IPS-18a (cell line): ENCODE measurements around the gene CYP2C8.
A peak's percentile ranks its signal among the peaks of the same experiment; 100 is the strongest.

Experiments
- H3K27ac ChIP-seq: one replicate; pipeline ENCODE4 v1.5.1; 2013; ENCODE audit warnings: low read length
- H3K27me3 ChIP-seq: one replicate; pipeline ENCODE4 v1.6.1; 2013; ENCODE audit warnings: mild to moderate bottlenecking, low read length; ENCODE audit not compliant: control insufficient read depth, insufficient read depth
- H3K36me3 ChIP-seq: one replicate; pipeline ENCODE4 v1.6.1; 2013; ENCODE audit warnings: low read depth, low read length; ENCODE audit not compliant: control insufficient read depth
- H3K4me1 ChIP-seq: one replicate; pipeline ENCODE4 v1.6.1; 2013; ENCODE audit warnings: low read depth, low read length; ENCODE audit not compliant: control insufficient read depth
- H3K4me3 ChIP-seq: one replicate; pipeline ENCODE4 v1.5.1; 2013; ENCODE audit warnings: low read length
- H3K9ac ChIP-seq: one replicate; pipeline ENCODE4 v1.6.1; 2013; ENCODE audit warnings: mild to moderate bottlenecking, low read length, moderate library complexity
- H3K9me3 ChIP-seq: one replicate; pipeline ENCODE4 v1.6.1; 2013; ENCODE audit warnings: low read depth, low read length; ENCODE audit not compliant: control insufficient read depth

CYP2C8 gene

GRCh38 chr10:95039281-95039680 lies 30.0 kb downstream of the CYP2C8 start:
- no peaks in the 10 kb centered on the region for H3K9me3 ChIP-seq
- H3K4me3 ChIP-seq, result no peak overlapping the region

DNA sequence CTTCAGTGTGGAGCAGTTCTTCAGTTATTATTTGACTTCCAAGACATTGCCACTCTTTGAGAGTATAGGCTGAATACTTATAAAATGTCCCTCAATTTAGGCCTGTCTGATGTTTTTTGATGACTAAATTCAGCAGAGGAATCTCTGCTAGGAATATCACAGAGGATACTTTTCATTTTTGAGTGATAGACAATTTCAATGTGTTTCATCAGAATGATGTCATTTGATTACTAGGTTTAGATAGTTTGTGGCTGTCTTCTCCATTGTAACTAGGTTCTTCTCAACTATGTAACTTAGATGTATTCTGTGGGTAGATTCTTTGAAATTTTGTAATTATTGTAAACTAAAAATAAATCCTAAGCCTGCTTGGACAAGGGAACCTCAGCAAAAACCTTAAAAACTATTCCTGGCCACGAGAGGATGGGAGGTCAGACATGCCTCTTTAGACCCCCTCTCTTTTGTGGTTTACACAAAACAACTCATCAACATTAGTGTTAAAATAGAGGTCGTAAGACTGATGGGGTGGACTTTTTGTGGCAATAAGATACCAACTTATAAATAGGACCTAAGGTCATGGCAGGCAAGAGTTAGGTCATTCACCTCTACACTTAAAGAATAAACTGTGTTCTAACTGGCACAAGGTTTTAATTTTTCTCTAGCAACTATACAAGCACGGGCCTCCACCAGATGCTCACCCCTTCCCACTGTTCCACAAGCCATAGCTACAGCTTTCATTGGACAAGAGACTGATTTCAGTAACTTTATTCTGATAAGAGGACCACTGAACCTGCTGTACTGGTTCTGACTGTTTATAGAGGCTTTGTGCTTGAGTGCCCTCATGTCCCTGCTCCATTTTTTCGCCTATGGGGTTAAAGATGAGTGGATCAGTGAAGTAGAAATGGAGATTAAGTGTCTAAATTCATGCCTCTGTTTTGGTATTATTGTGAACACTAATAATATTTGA lies 33.7 kb downstream of the CYP2C8 start:
- Histone ChIP-seq H3K4me1 (no peaks in the 10 kb centered on the region), H3K27ac (no peak overlapping the region)

More at GRCh38 chr10:95039281-95039680, 30.0 kb downstream of the CYP2C8 start:
- H3K27me3 ChIP-seq, result no peaks in the 10 kb centered on the region
- no peak overlapping the region for H3K27ac ChIP-seq
- no peak overlapping the region for H3K9ac ChIP-seq
- no peaks in the 10 kb centered on the region for H3K36me3 ChIP-seq
- no peaks in the 10 kb centered on the region for H3K4me1 ChIP-seq

GRCh38 chr10:95034401-95034800 lies 34.9 kb downstream of the CYP2C8 start:
- Histone ChIP-seq H3K9me3 (no peaks in the 10 kb centered on the region), H3K36me3 (no peaks in the 10 kb centered on the region), H3K4me1 (no peaks in the 10 kb centered on the region), H3K4me3 (no peak overlapping the region), H3K27ac (no peak overlapping the region), H3K9ac (no peak overlapping the region), H3K27me3 (no peaks in the 10 kb centered on the region)

More for the DNA sequence above, 33.7 kb downstream of the CYP2C8 start:
- no peaks in the 10 kb centered on the region for H3K36me3 ChIP-seq
- H3K27me3 ChIP-seq, result no peaks in the 10 kb centered on the region
- H3K9ac ChIP-seq, result no peak overlapping the region
- H3K4me3 ChIP-seq, result no peak overlapping the region
- H3K9me3 ChIP-seq, result no peaks in the 10 kb centered on the region

DNA sequence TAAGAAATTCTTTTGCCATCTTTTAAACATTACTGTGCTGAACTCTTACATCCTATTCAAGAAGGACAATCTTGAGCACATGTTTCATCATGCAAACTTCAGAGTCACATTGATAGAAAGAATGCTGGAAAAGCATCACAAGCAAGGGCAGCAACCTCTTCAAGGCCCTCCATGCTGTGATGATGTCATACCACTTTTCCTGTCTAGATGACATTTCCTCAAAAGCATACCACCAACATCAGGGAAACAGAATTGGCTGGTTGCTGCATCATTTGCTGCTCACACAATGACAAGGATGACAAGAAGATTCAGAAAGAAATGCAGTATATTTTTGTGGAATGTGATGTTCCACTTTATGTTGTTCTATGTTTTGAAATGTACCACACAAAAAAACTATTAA lies 37.6 kb downstream of the CYP2C8 start:
- no peaks in the 10 kb centered on the region for H3K9me3 ChIP-seq
- no peaks in the 10 kb centered on the region for H3K36me3 ChIP-seq
- no peak overlapping the region for H3K27ac ChIP-seq
- no peak overlapping the region for H3K9ac ChIP-seq
- no peak overlapping the region for H3K4me3 ChIP-seq
- no peaks in the 10 kb centered on the region for H3K27me3 ChIP-seq
- no peaks in the 10 kb centered on the region for H3K4me1 ChIP-seq

DNA sequence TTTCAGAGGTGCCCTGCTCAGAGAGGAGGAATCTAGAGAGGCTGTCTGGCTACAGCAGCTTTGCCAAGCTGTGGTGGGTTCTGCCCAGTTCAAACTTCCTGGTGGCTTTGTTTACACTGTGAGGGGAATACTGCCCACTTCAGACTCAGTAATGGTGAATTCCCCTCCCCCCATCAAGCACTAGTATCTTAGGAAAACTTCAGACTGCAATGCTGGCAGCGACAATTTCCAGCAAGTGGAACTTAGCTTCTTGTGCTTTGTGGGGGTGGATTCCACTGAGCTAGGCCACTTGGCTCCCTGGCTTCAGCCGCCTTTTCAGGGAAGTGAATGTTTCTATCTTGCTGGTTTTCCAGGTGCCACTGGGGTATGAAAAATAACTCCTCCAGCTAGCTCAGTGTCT lies 42.8 kb downstream of the CYP2C8 start:
- Histone ChIP-seq H3K9me3 (no peaks in the 10 kb centered on the region), H3K4me1 (no peaks in the 10 kb centered on the region), H3K36me3 (no peaks in the 10 kb centered on the region), H3K9ac (no peak overlapping the region), H3K27ac (no peak overlapping the region), H3K4me3 (no peak overlapping the region), H3K27me3 (no peaks in the 10 kb centered on the region)

DNA sequence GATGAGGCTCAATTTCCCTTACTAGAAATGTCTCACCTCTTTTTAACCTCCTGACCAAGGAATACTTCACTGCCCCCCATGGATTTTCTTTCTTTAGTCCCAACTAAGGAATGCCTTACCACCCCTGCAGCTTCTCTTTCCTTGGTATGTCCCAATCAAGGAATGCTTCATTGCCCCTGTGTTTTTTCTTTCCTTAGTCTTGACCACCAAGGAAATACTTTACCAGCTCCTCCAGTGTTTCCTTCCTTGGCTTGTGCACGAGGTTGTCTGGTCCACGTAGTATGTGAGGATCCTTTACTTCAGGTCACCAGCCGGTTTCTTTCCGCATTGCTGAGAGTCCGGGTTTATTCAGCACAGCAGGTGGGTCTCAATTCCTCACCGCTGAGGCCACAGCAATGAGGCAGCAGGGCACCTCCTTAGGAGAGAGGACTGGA lies 71.5 kb downstream of the CYP2C8 start:
- no peaks in the 10 kb centered on the region for H3K9me3 ChIP-seq
- no peak overlapping the region for H3K27ac ChIP-seq
- H3K9ac ChIP-seq, result no peak overlapping the region
- peak overlapping the region; percentile 4 for H3K4me3 ChIP-seq
- no peaks in the 10 kb centered on the region for H3K36me3 ChIP-seq
- H3K27me3 ChIP-seq, result no peaks in the 10 kb centered on the region
- no peaks in the 10 kb centered on the region for H3K4me1 ChIP-seq

GRCh38 chr10:94992811-94993210 lies 76.5 kb downstream of the CYP2C8 start:
- Histone ChIP-seq H3K9me3 (peaks cover 21% of the 10 kb centered on the region), H3K27ac (no peak overlapping the region), H3K27me3 (no peaks in the 10 kb centered on the region), H3K9ac (no peak overlapping the region), H3K36me3 (no peaks in the 10 kb centered on the region), H3K4me1 (no peaks in the 10 kb centered on the region), H3K4me3 (no peak overlapping the region)

DNA sequence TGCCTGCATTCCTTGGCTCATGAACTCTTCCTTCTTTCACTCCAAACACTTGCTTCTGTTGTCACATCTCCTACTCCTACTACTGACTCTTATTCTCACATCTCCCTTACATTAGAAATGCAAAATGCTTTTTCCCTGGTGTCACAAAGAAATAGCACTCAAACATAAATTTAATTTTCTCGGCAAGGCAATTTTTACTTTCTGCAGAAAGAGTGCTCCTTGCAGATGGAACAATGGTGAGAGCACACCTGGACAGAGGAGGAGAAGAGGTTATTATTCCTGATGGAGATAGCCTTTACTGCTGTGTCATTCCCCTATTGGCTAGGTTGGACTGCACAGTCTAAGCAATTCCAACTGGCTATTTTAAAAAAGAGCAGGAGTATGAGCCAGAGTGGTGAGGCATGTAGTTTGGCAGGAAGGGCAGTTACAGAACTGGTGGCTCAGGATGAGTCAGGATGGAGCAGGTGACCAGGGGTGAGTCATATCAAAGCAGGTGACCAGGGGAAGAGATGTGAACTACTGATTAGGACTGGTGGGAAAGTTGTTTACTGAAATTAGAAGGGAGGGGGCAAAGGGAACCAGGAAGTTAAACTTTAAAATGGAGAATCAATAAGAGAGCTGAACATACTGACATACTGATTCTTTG lies 77.9 kb downstream of the CYP2C8 start:
- peaks cover 21% of the 10 kb centered on the region for H3K9me3 ChIP-seq
- no peaks in the 10 kb centered on the region for H3K27me3 ChIP-seq
- no peaks in the 10 kb centered on the region for H3K36me3 ChIP-seq
- no peaks in the 10 kb centered on the region for H3K4me1 ChIP-seq
- H3K27ac ChIP-seq, result no peak overlapping the region
- no peak overlapping the region for H3K9ac ChIP-seq
- H3K4me3 ChIP-seq, result no peak overlapping the region

GRCh38 chr10:94989192-94989591 lies 80.1 kb downstream of the CYP2C8 start:
- H3K9me3 ChIP-seq, result peaks cover 21% of the 10 kb centered on the region
- no peak overlapping the region for H3K4me3 ChIP-seq
- H3K36me3 ChIP-seq, result no peaks in the 10 kb centered on the region
- H3K9ac ChIP-seq, result no peak overlapping the region
- H3K4me1 ChIP-seq, result no peaks in the 10 kb centered on the region
- no peak overlapping the region for H3K27ac ChIP-seq
- no peaks in the 10 kb centered on the region for H3K27me3 ChIP-seq
